DLD1 (cell line): ENCODE data around the gene SYT5.
"Not testable (repeated sequence)": the region's sequence is repeated elsewhere in the genome, so short reads cannot be mapped to it uniquely, and the experiment has no call there.

Experiments used
- in situ Hi-C: cut with HindIII; loops from 2 replicates; pipeline ENCODE4 v1.10.0; 2017; ENCODE audit warnings: low sequenced_read_pairs

SYT5 gene

GRCh38 chr19:55208880-55209692 is 29.0 kb upstream of the SYT5 start, which contains the start of gene PTPRH:
Gene PTPRH (minus strand): TSS chr19:55209501. CDS start chr19:55209433, 68 bp downstream.
- in situ Hi-C loops: no loop called here

- in situ Hi-C loops: no loop called here
These were observed 26.8 kb upstream of the SYT5 start for GRCh38 chr19:55206664-55207500.

DNA sequence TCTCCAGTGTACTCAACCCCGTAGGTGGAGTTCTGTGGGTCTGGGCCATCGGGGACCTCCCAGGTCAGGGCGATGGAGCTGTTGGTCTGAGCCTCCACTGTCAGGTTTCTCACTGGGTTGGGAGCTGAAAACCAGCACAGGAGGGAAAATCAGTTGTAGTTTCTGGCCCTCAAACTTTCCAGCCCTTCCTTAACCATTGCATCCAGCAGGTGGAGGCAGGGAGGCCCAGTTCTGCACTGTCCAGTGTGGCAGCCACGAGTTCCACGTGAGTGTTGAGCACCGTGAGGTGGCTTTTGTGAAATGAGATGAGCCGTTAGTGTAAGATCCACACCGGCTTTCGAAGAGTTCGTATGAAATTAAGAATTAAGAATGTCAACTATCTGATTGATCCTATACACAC is 22.1 kb upstream of the SYT5 start:
- in situ Hi-C loops: not testable (repeated sequence)

DNA sequence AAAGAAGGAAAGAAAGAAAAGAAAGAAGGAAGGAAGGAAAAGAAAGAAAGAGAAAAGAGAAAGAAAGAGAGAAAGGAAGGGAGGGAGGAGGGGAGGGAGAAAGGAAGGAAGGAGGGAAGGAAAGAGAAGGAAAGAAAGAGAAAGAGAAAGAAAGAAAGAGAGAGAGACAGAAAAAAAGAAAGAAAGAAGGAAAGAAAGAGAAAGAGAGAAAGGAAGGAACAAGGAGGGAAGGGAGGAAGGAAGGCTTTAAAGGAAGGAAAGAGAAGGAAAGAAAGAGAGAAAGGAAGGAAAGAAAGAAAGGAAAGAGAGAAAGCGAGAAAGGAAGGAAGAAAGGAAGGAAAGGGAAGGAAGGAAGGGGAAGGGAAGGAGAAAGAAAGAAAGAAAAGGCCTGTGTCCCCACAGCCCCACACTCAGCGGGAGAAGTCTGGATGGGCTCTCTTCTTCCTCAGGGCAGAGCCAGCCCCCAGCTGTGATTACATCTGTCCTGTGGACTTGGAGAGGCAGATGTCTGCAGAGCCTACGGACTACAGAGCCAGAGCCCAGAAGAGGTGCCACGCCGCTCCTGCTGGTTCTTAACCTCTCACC is 19.6 kb upstream of the SYT5 start:
- in situ Hi-C loops: no loop called here

DNA sequence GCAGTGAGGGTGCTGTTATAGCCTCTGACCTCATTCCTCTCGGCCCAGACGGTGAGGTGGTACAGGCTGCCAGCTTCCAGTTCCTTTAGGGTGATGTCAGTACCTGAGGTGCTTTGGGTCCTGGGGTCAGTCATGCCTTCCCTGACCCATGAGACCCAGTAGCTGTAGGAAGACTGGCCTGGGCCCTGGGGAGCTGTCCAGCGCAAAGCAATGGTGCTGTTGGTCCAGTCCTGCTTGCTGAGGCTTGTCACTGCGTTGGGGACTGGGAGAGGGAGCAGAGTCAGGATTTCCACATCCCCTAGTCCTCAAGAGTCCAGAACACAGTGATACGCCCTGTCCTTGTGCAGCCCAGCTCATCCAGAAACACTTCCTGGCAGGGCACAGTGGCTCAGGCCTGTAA is 18.6 kb upstream of the SYT5 start:
- in situ Hi-C loops: no loop called here

DNA sequence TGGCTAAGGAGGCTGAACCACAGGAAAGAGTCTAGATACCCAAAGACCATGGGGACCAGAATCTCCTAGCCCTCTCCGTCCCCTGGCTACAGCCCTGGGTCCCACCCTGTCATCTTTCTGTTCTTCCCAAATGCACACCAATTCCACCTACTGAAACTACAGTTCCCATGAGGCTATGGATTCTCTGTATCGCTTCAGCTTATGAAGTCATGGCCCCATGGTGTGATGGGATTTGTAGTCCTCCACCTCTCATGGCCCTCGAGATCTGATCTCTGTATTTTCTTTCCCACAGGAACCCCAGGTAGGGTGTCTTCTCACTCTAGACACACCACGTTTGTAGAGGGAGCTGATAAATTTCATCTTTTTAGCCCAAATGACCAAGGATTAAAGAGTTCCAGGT is 17.4 kb upstream of the SYT5 start:
- in situ Hi-C loops: no loop called here

DNA sequence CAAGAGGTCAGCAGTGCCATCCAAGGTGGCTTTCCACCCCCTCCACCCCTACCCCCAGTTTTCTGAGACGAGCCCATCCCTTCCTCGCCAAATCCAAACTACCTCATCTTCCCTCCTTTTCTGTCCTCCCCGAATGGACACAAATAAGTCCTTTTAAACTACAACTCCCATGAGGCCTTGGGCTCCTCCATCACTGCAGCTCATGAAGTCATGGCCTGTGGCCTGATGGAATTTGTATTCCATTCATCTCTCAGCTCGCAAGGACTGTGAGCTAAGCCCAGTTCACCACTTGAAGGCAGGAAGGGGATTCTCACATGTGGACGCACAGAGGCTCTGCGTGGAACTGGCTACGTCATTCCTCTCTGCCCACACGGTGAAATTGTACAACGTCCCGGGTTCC is 16.7 kb upstream of the SYT5 start:
- in situ Hi-C loops: no loop called here

DNA sequence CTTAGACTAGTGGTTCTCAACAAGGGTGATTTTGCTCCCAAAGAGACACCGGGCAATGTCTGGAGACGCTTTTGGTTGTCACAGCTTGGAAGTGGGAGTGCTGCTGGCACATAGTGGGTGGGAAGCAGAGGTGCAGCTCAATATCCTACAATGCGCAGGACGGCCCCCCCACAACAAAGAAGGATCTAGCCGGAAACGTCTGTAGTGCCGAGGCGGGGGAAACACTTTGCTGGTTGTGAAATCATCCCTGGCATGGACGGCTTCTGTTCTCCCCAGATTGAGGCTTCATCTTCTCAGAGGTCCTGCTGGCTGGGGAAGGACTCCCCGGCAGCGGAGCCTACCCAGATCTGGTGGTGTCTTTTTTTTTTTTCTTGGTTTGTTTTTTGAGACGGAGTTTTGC is 13.4 kb upstream of the SYT5 start:
- in situ Hi-C loops: no loop called here

- in situ Hi-C loops: no loop called here
These were observed 9.3 kb upstream of the SYT5 start for GRCh38 chr19:55189403-55189835.

DNA sequence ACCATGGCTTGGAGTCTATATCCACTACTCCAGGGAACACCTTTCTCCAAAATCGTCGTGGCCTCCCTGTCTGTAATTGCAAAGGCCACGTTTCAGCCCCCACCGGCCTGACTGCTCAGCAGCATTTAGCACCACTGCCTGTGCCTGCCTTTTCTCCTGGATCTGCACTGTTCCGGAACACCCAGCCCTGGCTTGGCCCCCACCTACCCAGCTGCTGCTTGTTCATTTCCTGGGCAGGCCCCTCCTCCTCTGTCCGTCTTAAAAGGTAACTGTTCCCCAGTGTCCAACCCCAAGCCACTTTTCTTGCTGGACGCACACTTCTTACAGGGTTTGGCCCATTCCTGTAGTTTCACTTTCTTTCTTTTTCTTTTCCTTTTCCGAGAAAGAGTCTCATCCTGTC is 8.5 kb upstream of the SYT5 start:
- in situ Hi-C loops: no loop called here

DNA sequence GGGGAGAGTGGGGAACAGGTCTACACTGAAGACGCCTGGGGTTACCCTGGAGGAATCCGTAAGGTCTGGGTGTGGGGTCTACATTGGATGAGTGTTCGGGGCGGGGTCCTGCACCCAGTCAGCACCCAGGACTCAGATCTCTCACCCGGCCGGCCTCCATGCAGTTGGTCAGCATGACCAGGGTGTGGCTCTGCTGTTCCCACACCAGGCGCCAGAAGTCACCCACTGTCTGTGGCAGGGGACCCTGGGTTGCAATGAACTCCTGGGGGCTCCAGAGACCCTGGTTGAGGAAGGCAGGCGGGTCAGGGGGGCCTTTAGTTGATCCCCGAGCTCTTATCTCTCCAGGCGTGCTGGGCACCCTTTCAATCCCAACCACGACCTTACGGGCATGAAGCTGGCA is 6.0 kb upstream of the SYT5 start:
- in situ Hi-C loops: no loop called here

DNA sequence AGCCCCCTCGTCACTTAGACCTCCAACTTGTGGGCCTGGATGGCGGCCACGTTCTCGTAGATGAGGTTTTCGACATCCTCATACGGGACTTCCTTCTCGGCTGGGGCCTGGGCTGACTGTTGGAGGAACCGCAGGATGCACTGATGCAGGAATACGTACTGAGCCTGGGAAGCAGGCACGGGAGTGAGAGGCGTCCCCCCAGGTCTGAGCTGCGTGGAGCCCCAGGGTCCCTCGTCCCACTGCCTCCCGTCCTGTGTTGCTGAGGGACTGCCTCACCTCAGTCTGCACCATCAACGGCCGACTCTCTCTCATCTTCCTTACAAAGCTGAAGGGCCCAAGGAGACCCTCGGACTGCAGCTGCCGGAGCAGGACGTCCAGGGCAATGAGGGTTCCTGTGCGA is 1.7 kb upstream of the SYT5 start:
- in situ Hi-C loops: no loop called here

DNA sequence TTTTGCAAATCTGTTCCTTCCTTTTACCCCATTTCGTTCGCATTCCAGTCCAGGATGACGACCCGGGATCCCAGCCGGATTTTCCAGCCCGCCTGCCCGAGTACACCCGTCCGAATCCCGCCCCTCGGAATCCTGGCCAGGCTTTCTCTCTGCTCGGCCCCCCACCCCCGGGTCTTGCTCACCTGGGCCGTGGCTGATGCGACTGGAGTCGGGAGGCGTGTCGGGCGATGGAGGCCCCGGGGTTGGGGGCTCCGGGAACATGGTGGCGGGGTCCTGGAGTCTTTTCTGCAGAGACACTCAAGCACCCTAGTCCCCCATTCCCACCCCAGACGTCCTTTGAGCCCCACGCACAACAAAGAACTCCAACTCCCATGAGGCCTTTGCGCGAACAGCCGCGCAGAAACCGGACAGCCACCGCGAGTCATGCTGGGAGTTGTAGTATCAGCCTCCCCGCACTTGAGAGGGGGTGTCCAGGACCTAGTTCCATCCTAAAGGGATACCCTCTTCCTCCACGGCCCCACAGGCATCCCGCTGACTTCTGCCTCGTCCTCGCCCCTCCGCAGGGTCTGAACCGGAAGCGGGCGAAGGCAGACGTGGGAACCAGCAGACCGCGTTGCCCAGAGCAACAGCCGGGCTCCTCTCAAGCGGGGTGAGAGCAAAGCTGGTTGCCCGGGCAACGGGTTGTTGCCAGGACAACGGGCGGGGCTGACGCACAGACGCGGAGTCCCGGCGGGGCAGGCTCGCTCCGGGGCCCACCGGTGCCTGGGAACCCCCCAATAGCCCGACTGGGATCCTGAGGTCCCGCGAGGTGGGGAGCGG is 1.1 kb downstream of the SYT5 start:
- in situ Hi-C loops: loop anchor here (10.0 kb wide), 2 partner anchors 116 to 446 kb away; partner anchors contain the start of gene ZNF784

GRCh38 chr19:55176076-55176475 is 4.0 kb downstream of the SYT5 start:
- in situ Hi-C loops: loop anchor here (10.0 kb wide), 2 partner anchors 119 to 449 kb away; partner anchors contain the start of gene ZNF784

GRCh38 chr19:55175117-55175867 is 4.8 kb downstream of the SYT5 start:
- in situ Hi-C loops: loop anchor here (10.0 kb wide), 2 partner anchors 120 to 450 kb away; partner anchors contain the start of gene ZNF784

GRCh38 chr19:55174425-55175116 is 5.5 kb downstream of the SYT5 start:
- in situ Hi-C loops: loop anchor here (10.0 kb wide), 2 partner anchors 120 to 450 kb away; partner anchors contain the start of gene ZNF784

DNA sequence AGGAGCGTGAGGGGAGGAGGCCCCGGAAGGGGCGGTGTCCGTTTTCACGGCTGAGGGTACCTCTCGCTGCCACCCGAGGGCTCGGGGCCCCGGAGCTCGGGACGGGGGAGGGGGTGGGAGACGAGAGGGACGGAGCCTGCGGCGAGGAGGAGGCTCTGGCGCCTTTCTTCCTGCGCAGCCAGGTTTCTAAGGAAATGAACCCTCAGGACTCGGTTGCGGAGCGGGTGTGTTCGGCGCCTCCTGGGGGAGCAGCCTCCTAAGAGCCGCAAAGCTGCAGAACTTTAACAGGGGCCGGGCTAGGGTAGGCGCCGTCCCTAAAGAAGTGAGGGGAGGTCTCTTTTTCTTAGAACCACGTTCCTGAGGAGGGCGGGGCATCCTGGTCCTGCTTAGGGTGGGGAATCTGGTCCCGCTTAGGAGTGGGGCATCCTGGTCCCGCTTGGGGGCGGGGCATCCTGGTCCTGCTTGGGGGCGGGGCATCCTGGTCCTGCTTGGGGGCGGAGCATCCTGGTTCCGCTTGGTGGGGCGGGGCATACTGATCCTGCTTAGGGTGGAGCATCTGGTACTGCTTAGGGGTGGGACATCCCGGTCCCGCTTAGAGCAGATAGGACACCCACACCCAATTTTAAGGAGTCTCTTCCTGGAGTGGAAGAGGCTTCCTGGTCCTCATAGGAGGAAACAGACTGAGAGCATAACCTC is 6.2 kb downstream of the SYT5 start:
- in situ Hi-C loops: loop anchor here (10.0 kb wide), 2 partner anchors 121 to 451 kb away; partner anchors contain the start of gene ZNF784

DNA sequence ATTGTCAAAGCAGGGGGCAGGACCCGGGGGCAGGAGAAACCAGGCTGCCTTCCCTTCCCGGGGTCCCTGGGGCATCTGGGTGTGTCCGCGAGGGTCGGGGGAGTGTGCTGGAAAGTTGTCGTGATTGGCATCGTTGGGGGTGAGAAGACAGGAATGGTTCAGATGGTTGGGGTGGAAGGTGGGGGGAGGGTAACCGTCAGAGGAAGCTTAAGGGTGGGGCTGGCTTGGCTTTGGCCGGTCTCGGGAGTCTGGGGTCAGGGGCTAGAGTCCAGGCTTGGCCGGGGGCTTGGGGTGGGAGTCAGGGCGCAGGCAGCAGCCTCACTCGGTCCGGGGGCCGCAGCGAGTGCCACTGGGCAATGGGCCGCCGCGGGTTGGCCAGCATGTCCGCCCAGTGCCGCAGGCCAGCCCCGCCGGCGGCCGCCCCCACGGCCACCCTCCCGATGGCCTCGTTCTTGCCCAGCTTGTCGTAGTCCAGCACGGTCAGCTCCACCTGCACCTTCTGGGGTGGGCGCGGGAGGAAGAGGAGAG is 6.8 kb downstream of the SYT5 start:
- in situ Hi-C loops: loop anchor here (10.0 kb wide), 2 partner anchors 122 to 452 kb away; partner anchors contain the start of gene ZNF784
